Measurements from ENCODE around the gene CLASP2.
"Not testable (repeated sequence)": the region's sequence is repeated elsewhere in the genome, so short reads cannot be mapped to it uniquely, and the experiment has no call there.

Gene CLASP2

GRCh38 chr3:33717866-33718594, at the start of gene CLASP2:
CLASP2 (minus strand) TSS chr3:33718254; CDS start chr3:33718002, 252 bp downstream.
- peak; percentile 92 for DNase-seq (ENCODE audit: extremely low spot score)
- no peak for TF ChIP-seq CTCF (IDR thresholded peaks at IDR 0.05; ENCODE audit: control extremely low read depth, extremely low read depth, low read depth, missing control alignments)
- CTCF ChIA-PET, result interaction anchor here (0.7 to 1.4 kb wide), 3 partner anchors 12 to 69 kb away, joined by 3 to 4 read pairs (median 3); no protein-coding TSS in a partner anchor
- POLR2A ChIA-PET, result no interaction called here

- TF ChIP-seq CTCF (IDR thresholded peaks at IDR 0.05; ENCODE audit: control extremely low read depth, extremely low read depth, low read depth, missing control alignments), result no peak
- ChIA-PET CTCF (interaction anchor here (0.9 to 2.0 kb wide), 6 partner anchors 9 to 612 kb away, joined by 3 to 6 read pairs (median 4); no protein-coding TSS in a partner anchor), POLR2A (no interaction called here)
- DNase-seq (ENCODE audit: extremely low spot score), result no peak
Measured at GRCh38 chr3:33758864-33759263, 40.8 kb upstream of the CLASP2 start.

GRCh38 chr3:33758281-33758680, 40.2 kb upstream of the CLASP2 start:
- no peak for TF ChIP-seq CTCF (IDR thresholded peaks at IDR 0.05; ENCODE audit: control extremely low read depth, extremely low read depth, low read depth, missing control alignments)
- CTCF ChIA-PET, result no interaction called here
- DNase-seq (ENCODE audit: extremely low spot score), result no peak
- POLR2A ChIA-PET, result no interaction called here

GRCh38 chr3:33754391-33754790, 36.3 kb upstream of the CLASP2 start:
- DNase-seq (ENCODE audit: extremely low spot score); POLR2A ChIA-PET; CTCF ChIA-PET: not testable (repeated sequence)

- TF ChIP-seq CTCF (IDR thresholded peaks at IDR 0.05; ENCODE audit: control extremely low read depth, extremely low read depth, low read depth, missing control alignments), result no peak
- ChIA-PET CTCF (interaction anchor here (0.8 to 4.7 kb wide), 2 partner anchors 36 to 115 kb away, joined by 3 to 20 read pairs; no protein-coding TSS in a partner anchor), POLR2A (no interaction called here)
- DNase-seq (ENCODE audit: extremely low spot score), result no peak
Measured at GRCh38 chr3:33751336-33751735, 33.3 kb upstream of the CLASP2 start.

- POLR2A ChIA-PET, result no interaction called here
- CTCF ChIA-PET, result interaction anchor here (1.1 to 4.7 kb wide), 2 partner anchors 9 to 37 kb away, joined by 3 to 20 read pairs; no protein-coding TSS in a partner anchor
- DNase-seq (ENCODE audit: extremely low spot score), result no peak
- no peak for TF ChIP-seq CTCF (IDR thresholded peaks at IDR 0.05; ENCODE audit: control extremely low read depth, extremely low read depth, low read depth, missing control alignments)
Measured at GRCh38 chr3:33750211-33750548, 32.1 kb upstream of the CLASP2 start.

GRCh38 chr3:33749546-33750210, 31.6 kb upstream of the CLASP2 start:
- POLR2A ChIA-PET, result no interaction called here
- CTCF ChIA-PET, result interaction anchor here (1.1 to 4.7 kb wide), 2 partner anchors 10 to 37 kb away, joined by 3 to 20 read pairs; no protein-coding TSS in a partner anchor
- DNase-seq (ENCODE audit: extremely low spot score), result no peak
- TF ChIP-seq CTCF (IDR thresholded peaks at IDR 0.05; ENCODE audit: control extremely low read depth, extremely low read depth, low read depth, missing control alignments), result no peak
